PC-3 (cell line): ENCODE measurements around the gene UBE2F. TPM values are rescaled to one million over a fixed set of nuclear protein-coding genes. Genes with fewer than 3 reads are reported as not detected.
A peak's percentile ranks its signal among the peaks of the same experiment; 100 is the strongest.

Source experiments
- ATAC-seq: fragments of 200-7000 bp; cut with Tn5 transposase; 2 replicates; pipeline ENCODE4 v1.9.1; 2020; ENCODE audit warnings: mild to moderate bottlenecking, moderate library complexity
- BruUV-seq: library from RNA; stranded (reverse); fragments of 400-500 nt; replicated peaks from 2 replicates; lab custom pipeline; 2021; lab: Mats Ljungman, UMichigan
- CTCF ChIA-PET: fragments of 300-600 bp; sonication (Branson Sonifier 250); formaldehyde crosslinking; loops from one replicate; lab custom pipeline; 2022; ENCODE audit warnings: antibody characterized with exemption; lab: Charles Lee
- POLR2A ChIA-PET: fragments of 300-600 bp; sonication (Branson Sonifier 250); formaldehyde crosslinking; loops from one replicate; lab custom pipeline; 2022; ENCODE audit warnings: antibody characterized with exemption; ENCODE audit not compliant: unreplicated experiment; lab: Charles Lee
- DNase-seq: peaks from one replicate; pipeline ENCODE4 v3.0.0-alpha.2; 2015
- H2AFZ ChIP-seq: fragments of 300-600 bp; sonication (generic); 2 replicates; pipeline ENCODE4 v1.6.0; 2016; ENCODE audit warnings: antibody characterized with exemption, low read length
- H3F3A ChIP-seq: fragments of 300-600 bp; sonication (generic); one replicate; pipeline ENCODE4 v1.6.0; 2017; ENCODE audit warnings: antibody characterized with exemption, low read length, control low read depth, mild to moderate bottlenecking; ENCODE audit not compliant: unreplicated experiment
- H3K27ac ChIP-seq: fragments of 300-600 bp; sonication (generic); 2 replicates; pipeline ENCODE4 v1.5.1; 2016; ENCODE audit warnings: mild to moderate bottlenecking, low read length
- H3K27me3 ChIP-seq: fragments of 300-600 bp; sonication (generic); 2 replicates; pipeline ENCODE4 v1.6.1; 2016; ENCODE audit warnings: low read length, mixed read lengths
- H3K36me3 ChIP-seq: fragments of 300-600 bp; sonication (generic); 2 replicates; pipeline ENCODE4 v1.6.1; 2016; ENCODE audit warnings: low read depth, mixed run types, low read length, mixed read lengths
- H3K4me1 ChIP-seq: fragments of 300-600 bp; sonication (generic); 2 replicates; pipeline ENCODE4 v1.5.1; 2016; ENCODE audit warnings: low read length; ENCODE audit not compliant: insufficient read depth
- H3K4me2 ChIP-seq: fragments of 300-600 bp; sonication (generic); 2 replicates; pipeline ENCODE4 v1.6.0; 2016; ENCODE audit warnings: low read length
- H3K4me3 ChIP-seq: fragments of 300-600 bp; sonication (generic); 2 replicates; pipeline ENCODE4 v1.5.1; 2016; ENCODE audit warnings: mild to moderate bottlenecking, low read length, mixed read lengths
- H3K79me2 ChIP-seq: fragments of 300-600 bp; sonication (generic); 2 replicates; pipeline ENCODE4 v1.6.1; 2017; ENCODE audit warnings: low read length, mixed read lengths
- H3K9ac ChIP-seq: fragments of 300-600 bp; sonication (generic); 2 replicates; pipeline ENCODE4 v1.6.0; 2016; ENCODE audit warnings: mild to moderate bottlenecking, low read length
- H3K9me2 ChIP-seq: fragments of 300-600 bp; sonication (generic); replicated peaks from 2 replicates; pipeline ENCODE4 v1.6.1; 2016; ENCODE audit warnings: mixed run types, low read length, mixed read lengths
- H3K9me3 ChIP-seq: fragments of 300-600 bp; sonication (generic); 2 replicates; pipeline ENCODE4 v1.6.1; 2016; ENCODE audit warnings: low read length, mixed read lengths
- H4K20me1 ChIP-seq: fragments of 300-600 bp; sonication (generic); 2 replicates; pipeline ENCODE4 v1.6.1; 2016; ENCODE audit warnings: low read length, mixed read lengths
- CTCF ChIP-seq: fragments of 300-600 bp; sonication (generic); conservative IDR thresholded peaks from 2 replicates; pipeline ENCODE4 v1.5.1; 2017; ENCODE audit warnings: antibody characterized with exemption, low read depth, mild to moderate bottlenecking, low read length
- EZH2 ChIP-seq: fragments of 300-600 bp; sonication (generic); IDR thresholded peaks from one replicate; pipeline ENCODE4 v1.6.1; 2017; ENCODE audit warnings: antibody characterized with exemption, mild to moderate bottlenecking, low read length; ENCODE audit not compliant: unreplicated experiment
- EZH2phosphoT487 ChIP-seq: fragments of 300-600 bp; sonication (generic); IDR thresholded peaks from 2 replicates; pipeline ENCODE4 v1.6.1; 2018; ENCODE audit warnings: mild to moderate bottlenecking, antibody characterized with exemption, low read length, borderline replicate concordance
- intact Hi-C: fragments of 100-400 bp; cut with micrococcal nuclease; formaldehyde crosslinking; loops from 2 replicates; pipeline ENCODE4 v1.9.0; 2023
- total RNA-seq: library from RNA; depleted of rRNA; stranded (reverse); fragments of >200 nt; gene quantifications from 2 replicates; pipeline ENCODE4 v1.2.3, GENCODE V29; 2014

The UBE2F gene
- total RNA-seq, 1 experiment from 2014 or later = 57.8 TPM

GRCh38 chr2:238016526-238016925 lies 49.7 kb downstream of the UBE2F start:
- no peak overlapping the region for H3K4me3 ChIP-seq
- no peak overlapping the region for H3K27ac ChIP-seq
- H4K20me1 ChIP-seq = no peaks in the 10 kb centered on the region
- no peaks in the 10 kb centered on the region for H3F3A ChIP-seq
- DNase-seq = no peak
- POLR2A ChIA-PET = no interaction called here
- TF ChIP-seq CTCF (no peak), EZH2phosphoT487 (no peak), EZH2 (no peak)
- H3K9ac ChIP-seq = no peak overlapping the region
- CTCF ChIA-PET = no interaction called here
- H3K9me2 ChIP-seq = no peaks in the 10 kb centered on the region
- H3K4me2 ChIP-seq = no peak overlapping the region
- H3K4me1 ChIP-seq = no peaks in the 10 kb centered on the region; the same call in 1 of the 2 replicates
- H3K9me3 ChIP-seq = no peaks in the 10 kb centered on the region
- ATAC-seq = no peak
- no peaks in the 10 kb centered on the region for H3K79me2 ChIP-seq
- H2AFZ ChIP-seq = no peak overlapping the region
- intact Hi-C loops = no loop called here
- no peaks in the 10 kb centered on the region for H3K36me3 ChIP-seq
- H3K27me3 ChIP-seq = no peaks in the 10 kb centered on the region
- no TSS peak for BruUV-seq

GRCh38 chr2:238019962-238020361 lies 53.1 kb downstream of the UBE2F start:
- no peaks in the 10 kb centered on the region for H3K79me2 ChIP-seq
- H3K9ac ChIP-seq = no peak overlapping the region
- DNase-seq (peak; percentile 18), ATAC-seq (peak; percentile 62)
- H3K4me1 ChIP-seq = no peaks in the 10 kb centered on the region; the same call in 1 of the 2 replicates
- no peak overlapping the region for H3K4me2 ChIP-seq
- H3F3A ChIP-seq = no peaks in the 10 kb centered on the region
- H3K9me3 ChIP-seq = no peaks in the 10 kb centered on the region
- no peaks in the 10 kb centered on the region for H4K20me1 ChIP-seq
- intact Hi-C loops = no loop called here
- no peak overlapping the region for H3K27ac ChIP-seq
- no peaks in the 10 kb centered on the region for H3K27me3 ChIP-seq
- no TSS peak for BruUV-seq
- no peaks in the 10 kb centered on the region for H3K9me2 ChIP-seq
- ChIA-PET POLR2A (no interaction called here), CTCF (no interaction called here)
- H3K4me3 ChIP-seq = no peak overlapping the region
- H2AFZ ChIP-seq = no peak overlapping the region
- TF ChIP-seq EZH2 = no peak
- TF ChIP-seq EZH2phosphoT487 = no peak
- TF ChIP-seq CTCF = no peak
- no peaks in the 10 kb centered on the region for H3K36me3 ChIP-seq

- no peaks in the 10 kb centered on the region for H3F3A ChIP-seq
- POLR2A ChIA-PET = no interaction called here
- CTCF ChIA-PET = no interaction called here
- BruUV-seq = no TSS peak
- no peak overlapping the region for H3K4me3 ChIP-seq
- no peak overlapping the region for H3K4me2 ChIP-seq
- no peaks in the 10 kb centered on the region for H4K20me1 ChIP-seq
- H3K36me3 ChIP-seq = no peaks in the 10 kb centered on the region; the same call in 1 of the 2 replicates
- H3K9ac ChIP-seq = no peak overlapping the region
- H3K9me3 ChIP-seq = no peaks in the 10 kb centered on the region
- no peak overlapping the region for H3K27ac ChIP-seq
- no peak overlapping the region for H2AFZ ChIP-seq
- H3K79me2 ChIP-seq = no peaks in the 10 kb centered on the region
- ATAC-seq (no peak), DNase-seq (no peak)
- H3K4me1 ChIP-seq = no peaks in the 10 kb centered on the region; the same call in 1 of the 2 replicates
- TF ChIP-seq EZH2phosphoT487 = no peak
- TF ChIP-seq EZH2 = no peak
- TF ChIP-seq CTCF = no peak
- H3K27me3 ChIP-seq = no peaks in the 10 kb centered on the region
- intact Hi-C loops = no loop called here
- H3K9me2 ChIP-seq = no peaks in the 10 kb centered on the region
Measured at GRCh38 chr2:238020816-238021215, 54.0 kb downstream of the UBE2F start.
